Esophagus squamous epithelium (tissue), 5 donors: ENCODE data around the gene SPDEF. TPM values are rescaled to one million over a fixed set of nuclear protein-coding genes. Genes with fewer than 3 reads are reported as not detected.
A peak's percentile ranks its signal among the peaks of the same experiment; 100 is the strongest.

Source experiments
- DNase-seq: peaks from one replicate; lab custom pipeline; 2025; lab: John Stamatoyannopoulos, UW
- H3K27ac ChIP-seq, 4 donors: fragments of 200-600 bp; sonication (generic); one replicate each; pipeline ENCODE4 v1.5.1; 2016 to 2019; ENCODE audit warnings: mild to moderate bottlenecking in 1 of 4
- H3K27me3 ChIP-seq, 4 donors: fragments of 200-600 bp; sonication (generic); 1 replicate in 3 of 4; 2 replicates in 1 of 4; pipeline versions ENCODE4 v1.5.1 to v1.6.0; 2017 to 2021; ENCODE audit warnings: antibody characterized with exemption in 1 of 4
- H3K36me3 ChIP-seq, 3 donors: fragments of 200-600 bp; sonication (generic); one replicate each; pipeline ENCODE4 v1.5.1; 2016 to 2019
- H3K4me1 ChIP-seq, 3 donors: fragments of 200-600 bp; sonication (generic); one replicate each; pipeline ENCODE4 v1.5.1; 2017 to 2019
- H3K4me3 ChIP-seq, 4 donors: fragments of 200-600 bp; sonication (generic); 1 replicate in 3 of 4; 2 replicates in 1 of 4; pipeline ENCODE4 v1.5.1; 2016 to 2019; ENCODE audit warnings: mild to moderate bottlenecking in 2 of 4, moderate library complexity in 1 of 4
- H3K9me3 ChIP-seq, 3 donors: fragments of 200-600 bp; sonication (generic); one replicate each; pipeline ENCODE4 v1.5.1; 2016 to 2019
- CTCF ChIP-seq, 6 experiments: fragments of 450-650 bp in 4 of 6; fragments of 200-600 bp in 2 of 6; sonication (generic) in 2 of 6; IDR thresholded peaks; one replicate each; pipeline ENCODE4 v1.5.1; 2016 to 2019; ENCODE audit warnings: antibody characterized with exemption in 6 of 6, mild to moderate bottlenecking in 4 of 6, moderate library complexity in 4 of 6
- POLR2A ChIP-seq, 4 donors: fragments of 450-650 bp; IDR thresholded peaks; one replicate each; pipeline ENCODE4 v1.6.1; 2017; ENCODE audit warnings: antibody characterized with exemption in 4 of 4, mild to moderate bottlenecking in 4 of 4, moderate library complexity in 3 of 4
- WGBS, 2 donors: methylation state at CpG; one replicate each; pipeline ENCODE4 v1.1.5; 2018; 5-methylcytosine and 5-hydroxymethylcytosine counted together
- intact Hi-C: fragments of 100-400 bp; cut with DNase I; formaldehyde crosslinking; loops from one replicate; pipeline ENCODE4 v1.15.0; 2022
- total RNA-seq, 4 donors: library from RNA; depleted of rRNA; stranded (reverse); fragments of >200 nt; gene quantifications; one replicate each; pipeline ENCODE4 v1.1.0, GENCODE V29; 2016
- donor health status: DM: yes; HTN: yes; CAD: no.

Gene SPDEF
- total RNA-seq, 4 donors from 2014 or later = 0.79 TPM; not detected in 3

DNA sequence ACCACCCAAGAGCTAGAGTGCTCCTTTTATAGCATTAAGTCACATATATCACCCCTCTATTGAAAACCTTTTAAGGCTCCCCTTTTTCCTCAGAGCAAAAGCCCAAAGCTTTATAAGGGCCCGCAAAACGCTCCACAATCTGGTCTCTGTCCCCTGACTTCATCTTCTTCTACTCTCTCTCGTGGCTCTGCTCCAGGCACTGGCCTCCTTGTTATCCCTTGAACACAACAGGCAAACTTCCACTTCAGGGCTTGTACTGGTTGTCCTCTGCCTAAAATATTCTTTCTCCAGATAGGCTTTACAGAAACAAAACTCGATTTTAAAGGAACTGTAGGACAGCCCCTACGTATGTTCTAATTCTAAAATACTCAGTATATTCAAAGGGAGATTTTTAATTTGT lies 44.0 kb upstream of the SPDEF start:
- Histone ChIP-seq H3K27ac (no peak overlapping the region), H3K4me3 (no peak overlapping the region), H3K9me3 (no peaks in the 10 kb centered on the region), H3K36me3 (peaks cover 0 to 28% (median 0%) of the 10 kb centered on the region in 3 donors), H3K27me3 (no peaks in the 10 kb centered on the region), H3K4me1 (peaks cover 13 to 60% (median 17%) of the 10 kb centered on the region in 3 donors)
- WGBS, 2 donors = 92 to 94% methylated on average over 5 of the region's 5 CpGs
- intact Hi-C loops = loop anchor here (10.0 kb wide), 1 partner anchor 145 kb away; no protein-coding TSS in a partner anchor
- no peak for DNase-seq
- no peak for TF ChIP-seq CTCF (IDR thresholded peaks at IDR 0.05)
- TF ChIP-seq POLR2A (IDR thresholded peaks at IDR 0.05) = no peak

- Histone ChIP-seq H3K4me1 (peaks cover 13 to 72% (median 17%) of the 10 kb centered on the region in 3 donors), H3K27me3 (no peaks in the 10 kb centered on the region), H3K27ac (peak overlapping the region in 3 of 4 donors; percentile 16 to 40 (median 37)), H3K4me3 (no peak overlapping the region), H3K9me3 (no peaks in the 10 kb centered on the region), H3K36me3 (peaks cover 0 to 18% (median 0%) of the 10 kb centered on the region in 3 donors)
- intact Hi-C loops = no loop called here
- TF ChIP-seq POLR2A (IDR thresholded peaks at IDR 0.05) (no peak), CTCF (IDR thresholded peaks at IDR 0.05) (no peak)
- 27 to 47% methylated on average over 3 of the region's 3 CpGs for WGBS, 2 donors
- DNase-seq = no peak
These were observed 42.6 kb upstream of the SPDEF start for GRCh38 chr6:34598712-34599111.

GRCh38 chr6:34597605-34598353 lies 41.6 kb upstream of the SPDEF start:
- TF ChIP-seq CTCF (IDR thresholded peaks at IDR 0.05) = no peak
- no peak for TF ChIP-seq POLR2A (IDR thresholded peaks at IDR 0.05)
- Histone ChIP-seq H3K27me3 (no peaks in the 10 kb centered on the region), H3K27ac (peak overlapping the region in 3 of 4 donors; percentile 16 to 40 (median 36)), H3K9me3 (no peaks in the 10 kb centered on the region), H3K36me3 (peaks cover 0 to 9% (median 0%) of the 10 kb centered on the region in 3 donors), H3K4me3 (no peak overlapping the region), H3K4me1 (peaks cover 13 to 75% (median 17%) of the 10 kb centered on the region in 3 donors)
- 68 to 81% methylated on average over 3 of the region's 3 CpGs for WGBS, 2 donors
- intact Hi-C loops = no loop called here
- no peak for DNase-seq

DNA sequence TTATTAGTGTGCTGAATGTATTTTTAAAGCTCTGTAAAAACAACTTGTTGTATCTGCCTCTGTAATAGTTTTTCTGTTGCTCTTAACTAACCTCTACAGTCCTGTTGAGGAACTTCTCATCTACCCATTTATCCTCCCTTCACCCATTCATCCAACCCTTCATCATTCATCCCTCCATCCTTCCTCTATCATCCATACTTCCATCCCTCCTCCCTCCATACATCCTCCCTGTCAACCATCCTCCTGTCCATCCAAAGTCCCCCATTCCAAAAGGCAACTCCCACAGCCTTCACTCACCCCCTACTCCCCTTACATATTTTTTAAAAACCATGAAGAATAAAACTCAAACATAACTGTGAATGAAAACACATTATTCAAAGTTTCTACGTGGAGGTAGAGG lies 40.7 kb upstream of the SPDEF start:
- TF ChIP-seq CTCF (IDR thresholded peaks at IDR 0.05) (no peak), POLR2A (IDR thresholded peaks at IDR 0.05) (no peak)
- no peak overlapping the region for H3K27ac ChIP-seq
- DNase-seq = no peak
- H3K9me3 ChIP-seq = no peaks in the 10 kb centered on the region
- H3K4me3 ChIP-seq = no peak overlapping the region
- no peaks in the 10 kb centered on the region for H3K27me3 ChIP-seq
- peaks cover 13 to 74% (median 17%) of the 10 kb centered on the region in 3 donors for H3K4me1 ChIP-seq
- 62 to 65% methylated on average over 1 of the region's 1 CpG for WGBS, 2 donors
- peaks cover 0 to 4% (median 0%) of the 10 kb centered on the region in 3 donors for H3K36me3 ChIP-seq
- intact Hi-C loops = no loop called here
